Thoracic aorta (tissue), 2 donors: ENCODE data around the gene BCAR1. TPM values are rescaled to one million over a fixed set of nuclear protein-coding genes. Genes with fewer than 3 reads are reported as not detected.
"Not testable (repeated sequence)": the region's sequence is repeated elsewhere in the genome, so short reads cannot be mapped to it uniquely, and the experiment has no call there.

ENCODE experiments used
- ATAC-seq: fragments of 150-250 bp; one replicate; pipeline ENCODE4 v1.8.0; 2017; ENCODE audit warnings: low read depth; ENCODE audit not compliant: insufficient number of reproducible peaks, low FRiP score
- DNase-seq: peaks from one replicate; pipeline ENCODE4 v3.0.0-alpha.2; 2020; ENCODE audit warnings: low spot score
- H3K27ac ChIP-seq, 2 donors: fragments of 200-600 bp; sonication (generic); 1 replicate in 1 of 2; 2 replicates in 1 of 2; pipeline ENCODE4 v1.5.1; 2016; ENCODE audit warnings: mild to moderate bottlenecking in 2 of 2, moderate library complexity in 2 of 2
- H3K27me3 ChIP-seq: fragments of 200-600 bp; sonication (generic); replicated peaks from 2 replicates; pipeline ENCODE4 v1.6.0; 2016; ENCODE audit warnings: mild to moderate bottlenecking; ENCODE audit not compliant: insufficient read depth
- H3K36me3 ChIP-seq: fragments of 200-600 bp; sonication (generic); one replicate; pipeline ENCODE4 v1.5.1; 2016
- H3K4me1 ChIP-seq, 2 donors: fragments of 200-600 bp; sonication (generic); 1 replicate in 1 of 2; 2 replicates in 1 of 2; pipeline versions ENCODE4 v1.5.1 to v1.6.0; 2016; ENCODE audit warnings: low read depth in 2 of 2, mild to moderate bottlenecking in 1 of 2; ENCODE audit not compliant: control insufficient read depth in 1 of 2
- H3K4me3 ChIP-seq: fragments of 200-600 bp; sonication (generic); 2 replicates; pipeline ENCODE4 v1.5.1; 2016; ENCODE audit warnings: mild to moderate bottlenecking
- H3K9me3 ChIP-seq: fragments of 200-600 bp; sonication (generic); 2 replicates; pipeline ENCODE4 v1.5.1; 2016
- total RNA-seq, 2 donors: library from RNA; depleted of rRNA; stranded (reverse); fragments of >200 nt; gene quantifications; one replicate each; pipeline versions ENCODE4 v1.1.0 to v1.2.3, GENCODE V29; 2016
- TF ChIP-seq, protein P1 (sequence below): fragments of 200-600 bp; sonication (generic); IDR thresholded peaks from one replicate; pipeline ENCODE4 v1.5.1; 2019; ENCODE audit warnings: antibody characterized with exemption

The BCAR1 gene
- total RNA-seq, 2 donors from 2014 or later, result 116 to 166 TPM

DNA sequence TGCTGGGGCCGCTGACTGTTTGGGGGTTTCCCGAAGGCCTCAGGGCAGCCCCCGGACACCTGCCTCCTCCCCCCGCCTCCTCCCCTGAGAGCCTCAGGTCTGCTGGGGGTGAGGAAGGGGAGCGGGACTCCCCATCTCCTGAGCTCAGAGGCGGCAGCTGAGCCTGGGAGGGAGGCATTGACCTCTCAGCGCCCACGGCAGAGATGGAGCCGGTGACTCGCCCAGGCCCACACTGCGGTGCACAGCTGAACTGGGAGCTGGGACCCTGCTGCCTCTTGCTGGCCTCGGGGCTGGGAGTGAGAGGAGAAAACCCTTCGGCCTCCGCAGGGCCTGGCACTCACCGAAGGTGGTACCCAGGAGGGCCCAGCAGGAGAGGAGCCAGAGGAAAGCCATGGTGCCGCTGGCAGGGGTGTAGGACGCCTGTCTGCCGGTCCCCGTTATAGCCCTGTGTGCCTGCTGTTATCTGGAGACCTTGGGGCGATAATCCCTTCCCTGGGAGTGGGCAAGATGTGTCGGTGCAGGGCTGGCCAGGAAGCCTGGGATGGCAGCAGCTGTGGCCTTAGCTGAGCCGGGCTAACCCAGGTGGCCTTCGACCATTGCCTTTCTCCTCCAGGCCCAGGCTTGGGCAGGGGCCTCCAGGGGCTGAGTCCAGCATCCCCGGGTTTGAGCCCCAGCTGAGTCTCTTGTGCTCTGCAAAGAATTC is 44.5 kb downstream of the BCAR1 start, which contains the start of gene CTRB2:
CTRB2 (minus strand) TSS at position 413 of the 703 bp plus-strand sequence; CDS start at position 393, 20 bp downstream.
- H3K4me3 ChIP-seq, result no peak within 1 kb of the TSS
- ATAC-seq (no peak), DNase-seq (no peak)
- no peaks in the 10 kb centered on the region for H3K4me1 ChIP-seq
- H3K9me3 ChIP-seq, result no peaks in the 10 kb centered on the region
- H3K36me3 ChIP-seq, result no peaks in the 10 kb centered on the region
- no peaks in the 10 kb centered on the region for H3K27me3 ChIP-seq
- TF ChIP-seq, protein P1, sequence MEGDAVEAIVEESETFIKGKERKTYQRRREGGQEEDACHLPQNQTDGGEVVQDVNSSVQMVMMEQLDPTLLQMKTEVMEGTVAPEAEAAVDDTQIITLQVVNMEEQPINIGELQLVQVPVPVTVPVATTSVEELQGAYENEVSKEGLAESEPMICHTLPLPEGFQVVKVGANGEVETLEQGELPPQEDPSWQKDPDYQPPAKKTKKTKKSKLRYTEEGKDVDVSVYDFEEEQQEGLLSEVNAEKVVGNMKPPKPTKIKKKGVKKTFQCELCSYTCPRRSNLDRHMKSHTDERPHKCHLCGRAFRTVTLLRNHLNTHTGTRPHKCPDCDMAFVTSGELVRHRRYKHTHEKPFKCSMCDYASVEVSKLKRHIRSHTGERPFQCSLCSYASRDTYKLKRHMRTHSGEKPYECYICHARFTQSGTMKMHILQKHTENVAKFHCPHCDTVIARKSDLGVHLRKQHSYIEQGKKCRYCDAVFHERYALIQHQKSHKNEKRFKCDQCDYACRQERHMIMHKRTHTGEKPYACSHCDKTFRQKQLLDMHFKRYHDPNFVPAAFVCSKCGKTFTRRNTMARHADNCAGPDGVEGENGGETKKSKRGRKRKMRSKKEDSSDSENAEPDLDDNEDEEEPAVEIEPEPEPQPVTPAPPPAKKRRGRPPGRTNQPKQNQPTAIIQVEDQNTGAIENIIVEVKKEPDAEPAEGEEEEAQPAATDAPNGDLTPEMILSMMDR, result no peak
- H3K27ac ChIP-seq, result no peak within 1 kb of the TSS

DNA sequence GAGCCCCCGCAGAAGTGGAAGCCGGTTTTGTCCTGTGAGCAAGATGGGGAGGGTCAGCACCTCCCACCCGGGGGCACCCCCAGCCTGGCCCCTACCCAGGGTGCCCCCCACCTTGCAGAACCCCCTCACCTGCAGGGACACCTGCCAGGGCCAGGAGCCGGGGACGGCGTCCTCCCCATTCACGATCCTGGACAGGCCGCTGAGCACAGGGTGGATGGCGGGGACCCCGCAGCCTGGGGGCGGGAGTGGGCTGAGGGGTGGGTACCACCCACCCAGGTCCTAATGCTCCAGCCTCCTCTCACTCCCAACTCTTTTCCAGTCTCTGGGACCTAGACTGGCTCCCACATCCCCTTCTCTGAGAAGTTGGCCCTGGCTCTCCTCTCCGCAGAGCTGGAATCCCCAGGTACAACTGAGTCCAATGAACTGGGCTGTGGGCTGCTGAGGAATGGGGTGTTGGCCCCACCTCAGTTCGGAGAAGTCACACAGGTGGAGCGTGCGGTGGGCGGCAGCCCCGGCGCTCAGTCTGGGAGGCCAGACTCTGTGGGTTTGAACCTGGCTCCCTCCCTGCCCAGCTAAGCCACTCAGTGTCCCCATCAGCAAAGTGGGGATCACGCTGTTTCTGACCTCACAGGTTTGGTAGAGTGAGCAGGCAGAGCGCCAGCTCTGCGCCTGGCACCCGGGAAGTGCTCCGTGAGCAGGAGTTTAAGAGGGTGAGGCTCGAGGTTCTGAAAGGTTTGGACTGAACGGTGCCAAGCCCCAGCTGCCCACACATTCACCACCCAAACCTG is 45.3 kb downstream of the BCAR1 start:
- not testable (repeated sequence) for DNase-seq, H3K27ac ChIP-seq, H3K9me3 ChIP-seq, H3K4me1 ChIP-seq, H3K36me3 ChIP-seq, H3K27me3 ChIP-seq, ATAC-seq, H3K4me3 ChIP-seq

DNA sequence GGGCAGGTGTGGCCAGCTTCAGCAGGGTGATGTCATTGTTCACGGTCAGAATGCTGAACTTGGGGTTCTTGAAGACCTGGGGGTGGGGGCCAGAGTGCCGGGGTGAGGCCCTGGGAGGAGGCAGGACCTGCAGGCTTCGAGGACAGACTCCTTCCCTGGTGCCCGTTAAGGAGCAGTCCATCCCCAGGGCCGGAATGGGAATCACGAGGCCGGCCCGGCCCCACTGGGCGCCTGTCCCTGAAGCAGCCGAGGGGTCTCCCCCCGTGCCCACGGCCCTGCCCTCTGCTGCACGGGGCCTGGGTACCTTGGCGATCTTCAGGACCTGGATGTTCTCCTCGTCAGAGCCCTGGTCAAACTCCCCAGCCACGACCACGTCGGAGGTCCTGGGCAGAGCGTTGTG is 46.0 kb downstream of the BCAR1 start:
- ATAC-seq, H3K27me3 ChIP-seq, H3K36me3 ChIP-seq, H3K9me3 ChIP-seq, H3K4me3 ChIP-seq, DNase-seq, H3K4me1 ChIP-seq, H3K27ac ChIP-seq: not testable (repeated sequence)

DNA sequence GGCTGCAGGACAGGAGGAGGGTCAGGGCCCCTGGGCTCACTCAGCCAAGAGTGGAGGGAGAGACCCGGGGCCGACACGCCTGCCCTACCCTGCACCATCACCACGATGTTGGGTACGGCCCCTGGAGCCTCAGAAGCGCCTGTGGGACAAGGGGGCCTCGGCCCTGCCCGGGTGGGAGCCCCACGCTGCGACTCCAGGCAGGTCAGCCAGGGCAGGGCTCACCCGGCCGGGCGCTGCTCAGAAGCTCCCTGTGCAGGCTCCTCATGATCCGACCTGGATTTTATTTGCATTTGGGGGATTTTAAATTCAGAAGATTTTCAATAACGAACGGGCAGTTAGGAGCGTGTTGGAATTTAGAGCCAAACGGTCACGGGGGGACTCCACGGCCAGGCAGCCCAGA is 46.5 kb downstream of the BCAR1 start:
- not testable (repeated sequence) for H3K9me3 ChIP-seq, ATAC-seq, H3K4me3 ChIP-seq, DNase-seq, H3K27ac ChIP-seq, H3K27me3 ChIP-seq, H3K36me3 ChIP-seq
- peaks cover 7 to 15% of the 10 kb centered on the region in 2 donors for H3K4me1 ChIP-seq

DNA sequence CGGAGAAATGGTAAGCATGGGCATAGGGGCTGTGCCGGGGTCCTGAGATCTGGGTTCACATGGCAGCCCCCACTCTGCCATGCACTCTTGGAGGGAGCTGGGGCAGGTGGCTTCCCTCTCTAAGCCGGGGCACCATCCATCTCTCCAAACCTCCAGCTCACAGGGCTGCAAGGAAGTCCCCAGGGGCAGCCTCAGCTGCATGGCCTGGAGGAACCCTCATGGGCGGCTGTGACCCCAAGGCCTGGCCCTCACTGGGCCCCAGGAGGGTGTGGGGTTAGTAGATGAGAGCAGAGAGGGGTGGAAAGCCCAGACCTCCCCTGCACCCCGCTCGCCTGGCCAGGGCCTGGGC is 47.0 kb downstream of the BCAR1 start:
- H3K4me1 ChIP-seq, result peaks cover 7 to 20% of the 10 kb centered on the region in 2 donors
- no peak overlapping the region for H3K27ac ChIP-seq
- no peaks in the 10 kb centered on the region for H3K27me3 ChIP-seq
- no peak overlapping the region for H3K4me3 ChIP-seq
- no peak for ATAC-seq
- no peaks in the 10 kb centered on the region for H3K9me3 ChIP-seq
- no peaks in the 10 kb centered on the region for H3K36me3 ChIP-seq
- no peak for DNase-seq
- TF ChIP-seq, protein P1, result no peak

DNA sequence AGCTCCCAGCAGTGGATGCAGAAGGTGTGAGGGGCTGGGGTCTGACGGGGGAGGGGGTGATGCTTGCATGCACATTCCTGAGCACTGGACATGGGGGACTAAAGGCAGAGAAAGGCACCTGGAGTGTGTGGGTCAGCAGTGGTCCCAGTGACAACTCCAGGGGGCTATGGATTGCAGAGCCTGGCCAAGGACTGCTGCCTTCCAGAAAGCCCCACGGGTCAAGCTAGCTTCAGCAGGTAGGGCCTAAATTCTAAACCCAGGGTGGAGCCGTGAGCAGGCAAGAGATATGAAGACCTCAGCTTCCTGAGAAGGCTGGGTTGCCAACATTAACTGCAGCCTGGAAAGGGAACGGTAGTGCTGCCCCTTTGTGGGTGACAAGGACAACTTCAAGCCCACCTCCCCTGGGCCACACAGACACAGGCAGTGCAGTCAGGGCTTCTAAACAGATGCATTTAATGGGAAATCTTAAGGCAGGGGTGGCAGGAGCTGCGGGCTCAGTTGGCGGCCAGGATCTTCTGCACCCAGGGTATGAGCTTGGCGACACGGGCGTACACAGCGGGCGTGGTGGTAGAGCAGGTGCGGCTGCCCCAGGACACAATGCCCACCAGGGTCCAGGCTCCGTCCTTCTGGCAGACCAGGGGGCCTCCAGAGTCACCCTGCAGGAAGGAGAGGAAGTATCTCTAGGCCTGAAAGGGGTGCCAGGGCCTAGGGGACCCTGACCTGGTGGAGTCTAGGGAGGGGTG is 47.6 kb downstream of the BCAR1 start:
- Histone ChIP-seq H3K4me3 (no peak overlapping the region), H3K36me3 (no peaks in the 10 kb centered on the region), H3K27ac (no peak overlapping the region), H3K9me3 (no peaks in the 10 kb centered on the region), H3K4me1 (peaks cover 7 to 20% of the 10 kb centered on the region in 2 donors), H3K27me3 (no peaks in the 10 kb centered on the region)
- DNase-seq, result no peak
- no peak for ATAC-seq
- TF ChIP-seq, protein P1, result no peak
